HG02642 (cell line): ENCODE data around the gene IMPG2.
"Not testable (repeated sequence)": the region's sequence is repeated elsewhere in the genome, so short reads cannot be mapped to it uniquely, and the experiment has no call there.

Experiments used
- ATAC-seq: cut with Tn5 transposase; IDR thresholded peaks from one replicate; pipeline ENCODE4 v1.9.1; 2021; ENCODE audit warnings: mild to moderate bottlenecking; ENCODE audit not compliant: unreplicated experiment, poor library complexity

IMPG2 gene

DNA sequence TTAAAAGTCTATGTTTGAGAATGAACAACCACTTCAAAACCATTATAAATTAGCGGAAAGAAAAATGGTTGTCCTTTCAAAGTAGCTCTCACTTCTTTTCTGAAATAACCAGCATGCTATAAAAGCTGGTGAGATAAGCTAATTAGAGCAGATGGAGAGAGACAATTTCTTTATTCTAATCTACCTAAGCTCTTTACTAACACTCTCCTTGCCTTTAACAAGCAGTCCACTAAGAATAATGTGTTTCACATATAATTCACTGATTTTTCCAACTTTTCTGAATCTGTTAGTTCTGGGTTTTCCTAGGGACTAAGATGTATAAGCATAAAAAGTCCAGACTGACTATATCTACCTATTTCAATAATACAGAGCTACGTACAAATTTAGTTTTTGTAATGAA is at the start of gene IMPG2:
TSS of gene IMPG2 (minus strand) at position 101 of the 400 bp plus-strand sequence. CDS start 203 bp downstream, outside the sequence.
- ATAC-seq = no peak

DNA sequence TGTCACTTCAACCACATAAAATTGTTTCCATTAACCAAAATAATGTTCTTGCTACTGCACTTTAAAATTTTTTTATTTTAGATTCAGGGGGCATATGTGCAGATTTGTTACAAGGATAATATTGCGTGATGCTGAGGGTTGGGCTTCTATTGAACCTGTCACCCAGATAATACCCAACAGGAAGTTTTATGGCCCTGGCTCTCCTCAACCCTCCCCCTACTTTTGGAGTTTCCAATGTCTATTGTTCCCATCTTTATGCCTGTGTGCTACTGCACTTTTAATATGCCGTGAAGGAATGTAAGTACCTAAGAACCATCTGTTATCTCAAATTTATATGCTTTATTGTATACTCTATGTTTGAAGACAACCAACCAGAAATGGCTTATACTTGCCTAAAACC is 42.0 kb upstream of the IMPG2 start:
- ATAC-seq = no peak

DNA sequence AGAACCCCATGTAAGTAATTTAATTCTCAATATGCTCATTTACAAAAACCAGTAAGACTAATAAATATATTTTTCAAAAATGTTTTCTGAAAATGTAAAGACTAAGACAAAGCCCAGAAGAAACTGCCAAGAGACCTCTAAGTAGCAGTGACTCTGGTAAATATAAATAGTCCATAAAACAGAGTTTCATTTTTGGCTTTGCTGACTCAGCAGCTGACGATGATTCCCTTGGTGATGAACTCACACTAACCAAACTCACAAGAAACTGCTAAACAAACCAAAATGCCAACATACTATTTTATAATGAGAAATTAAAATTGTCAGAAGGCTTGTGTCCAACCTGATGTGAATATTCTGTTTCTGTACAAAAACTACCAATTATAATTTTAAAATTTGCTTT is 31.5 kb upstream of the IMPG2 start:
- no peak for ATAC-seq

DNA sequence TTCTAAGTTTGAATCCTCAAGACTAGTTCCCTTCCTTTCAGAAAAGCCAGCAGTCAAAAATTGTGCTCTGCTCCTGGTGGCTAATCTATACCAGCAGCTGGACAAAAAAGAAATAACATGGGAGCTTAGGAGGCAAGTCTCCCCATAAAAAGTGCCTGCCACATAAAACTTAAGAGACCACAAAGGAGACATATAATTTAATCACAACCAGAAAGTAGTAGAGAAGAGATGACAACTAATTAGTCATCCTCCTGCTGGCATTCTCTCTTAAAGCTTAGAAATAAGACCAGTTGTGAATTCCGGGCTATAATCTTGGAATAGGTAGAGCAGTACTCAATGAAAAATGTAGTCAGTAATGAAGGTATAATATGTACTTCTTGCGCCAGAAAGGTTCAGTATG is 20.2 kb upstream of the IMPG2 start:
- ATAC-seq = no peak

DNA sequence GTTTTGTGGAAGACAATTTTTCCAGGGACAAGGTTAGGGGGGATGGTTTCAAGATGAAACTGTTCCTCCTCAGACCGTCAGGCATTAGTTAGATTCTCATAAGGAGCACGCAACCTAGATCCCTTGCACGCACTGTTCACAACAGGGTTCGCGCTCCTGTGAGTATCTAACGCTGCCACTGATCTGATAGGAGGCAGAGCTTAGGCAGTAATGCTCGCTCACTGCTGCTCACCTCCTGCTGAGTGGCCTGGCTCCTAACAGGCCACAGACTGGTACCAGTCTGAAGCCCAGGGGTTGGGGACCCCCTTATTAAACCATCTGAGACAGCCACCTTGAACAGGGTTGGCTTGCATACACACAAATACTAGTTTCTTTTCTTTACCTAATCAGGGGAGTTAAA is 13.5 kb upstream of the IMPG2 start:
- no peak for ATAC-seq

DNA sequence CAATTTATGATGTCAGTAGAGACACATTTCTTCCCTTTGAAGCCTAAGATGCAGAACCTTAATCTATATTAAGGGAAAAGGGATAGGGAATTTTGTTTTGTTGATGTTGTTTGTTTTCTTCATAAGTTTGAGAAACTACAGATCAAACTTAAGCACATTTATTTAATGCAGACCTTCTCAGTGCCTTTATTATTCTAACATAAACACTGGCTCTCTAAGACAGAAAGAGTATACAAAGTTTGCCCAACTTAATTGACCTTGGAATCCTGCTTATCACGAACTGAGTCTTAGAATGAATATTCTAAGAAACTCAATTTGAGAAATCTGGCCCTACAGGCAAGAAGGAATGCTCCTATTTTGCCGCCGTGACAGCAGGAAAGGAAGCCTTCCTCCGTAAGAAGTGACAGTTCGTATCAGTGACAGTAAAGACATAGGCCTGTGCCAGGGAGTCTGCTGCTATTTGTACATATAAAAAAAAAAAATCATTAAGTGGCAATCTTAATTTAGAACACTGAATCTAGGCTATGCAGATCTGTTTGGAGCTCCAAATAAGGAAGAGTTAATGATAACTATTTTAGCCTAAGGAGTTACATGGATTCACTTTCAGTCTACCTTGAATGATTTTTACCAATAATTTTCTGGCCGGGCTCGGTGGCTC is 8.8 kb upstream of the IMPG2 start:
- no peak for ATAC-seq

DNA sequence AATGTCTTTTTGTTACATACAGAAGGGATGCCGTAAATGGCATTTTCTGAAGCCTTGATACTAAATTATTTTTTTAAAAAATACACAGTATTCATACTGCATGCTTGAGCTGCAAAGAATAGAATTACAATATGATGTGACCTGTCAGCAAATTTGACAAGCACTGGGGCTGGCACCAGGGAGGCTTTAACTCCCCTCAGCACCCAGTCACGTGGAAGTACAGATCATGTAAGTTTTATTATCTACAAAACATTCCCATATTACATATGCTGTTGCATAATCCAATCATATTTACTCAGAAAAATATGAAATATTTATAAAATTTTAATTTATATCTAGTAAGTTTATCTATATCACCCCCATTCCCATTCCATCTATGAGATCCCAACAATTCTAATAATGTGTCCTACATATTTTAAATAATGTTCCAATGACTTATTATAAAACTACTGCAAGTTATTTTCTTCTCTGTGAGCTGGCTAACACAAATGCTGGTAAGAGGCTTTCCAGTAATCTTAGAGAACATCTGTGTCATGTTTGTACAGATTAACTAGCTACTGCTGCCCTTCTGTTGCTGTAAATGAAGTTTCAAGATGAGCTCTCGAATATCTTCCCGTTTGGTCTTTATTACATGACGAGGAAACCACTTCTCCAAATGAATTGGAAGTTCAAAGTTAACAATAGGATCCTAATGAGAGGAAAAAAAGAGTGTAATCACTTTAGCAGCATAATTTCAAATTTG is 5.2 kb upstream of the IMPG2 start:
- no peak for ATAC-seq

DNA sequence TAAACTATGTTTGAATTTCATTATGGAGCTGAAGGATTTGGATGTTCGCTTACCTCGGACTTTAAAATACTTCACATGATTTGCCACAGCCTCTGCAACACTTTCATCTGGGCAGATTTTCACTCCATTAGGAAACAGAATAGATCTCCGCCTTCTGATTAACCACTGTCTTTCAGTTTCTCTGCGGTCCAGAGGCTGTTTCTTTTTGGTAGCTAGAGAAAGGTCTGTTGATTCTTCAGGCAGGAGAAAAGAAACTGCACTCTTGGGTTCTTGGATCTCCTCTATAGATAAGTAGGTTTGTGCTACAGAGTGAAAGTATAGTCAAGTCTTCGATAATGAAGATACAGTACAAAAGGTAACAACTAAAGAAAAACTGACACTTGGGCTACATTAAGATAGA is 844 bp downstream of the IMPG2 start:
- no peak for ATAC-seq

DNA sequence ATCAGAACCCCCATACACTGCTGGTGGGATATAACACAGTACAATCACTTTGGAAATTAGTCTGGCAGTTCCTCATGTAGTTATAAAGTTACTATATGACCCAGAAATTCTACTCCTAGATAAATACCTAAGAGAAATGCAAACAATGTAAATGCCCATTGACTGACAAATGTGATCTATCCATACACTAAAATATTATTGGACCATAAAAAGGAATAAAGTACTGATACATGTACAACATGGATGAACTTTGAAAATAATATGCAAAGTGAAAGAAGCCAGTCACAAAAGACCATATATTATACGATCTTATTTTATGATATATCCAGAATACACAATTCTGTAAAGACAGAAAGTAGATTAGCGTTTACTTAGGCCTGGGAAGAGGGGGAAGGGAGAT is 7.8 kb downstream of the IMPG2 start:
- ATAC-seq = no peak

DNA sequence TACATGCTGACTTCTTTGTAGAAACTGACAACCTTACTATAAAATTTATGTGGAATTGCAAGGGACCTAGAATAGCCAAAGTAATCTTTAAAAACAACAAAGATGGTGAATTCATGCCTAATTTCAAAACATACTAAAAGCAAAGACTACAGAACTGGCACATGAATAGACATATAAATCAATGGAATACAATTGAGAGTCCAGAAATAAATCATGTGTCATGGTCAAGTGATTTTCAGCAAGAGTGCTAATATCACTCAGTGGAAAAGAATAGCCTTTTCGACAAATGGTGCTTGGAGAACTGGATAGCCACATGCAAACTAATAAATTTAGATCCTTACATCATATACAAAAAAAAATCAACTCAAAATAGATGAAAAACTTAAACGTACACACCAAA is 8.7 kb downstream of the IMPG2 start:
- ATAC-seq = no peak

DNA sequence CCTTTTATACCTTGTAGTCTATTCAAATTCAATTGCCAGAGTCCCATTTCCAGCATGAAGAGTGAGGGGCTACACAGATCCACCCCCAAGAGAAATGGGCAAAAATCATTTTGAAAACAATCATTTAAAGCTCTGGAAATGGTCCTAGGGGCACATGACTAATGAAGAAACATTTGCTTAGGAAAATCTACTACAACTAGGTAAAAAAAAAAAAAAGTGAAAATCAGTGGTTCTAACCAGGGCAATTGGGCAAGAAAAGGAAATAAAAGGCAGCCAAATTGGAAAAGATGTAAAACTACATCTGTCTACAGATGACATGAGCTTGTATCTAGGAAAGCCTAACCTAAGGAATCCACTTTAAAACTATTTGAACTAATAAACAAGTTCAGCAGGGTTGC is 9.4 kb downstream of the IMPG2 start:
- no peak for ATAC-seq

DNA sequence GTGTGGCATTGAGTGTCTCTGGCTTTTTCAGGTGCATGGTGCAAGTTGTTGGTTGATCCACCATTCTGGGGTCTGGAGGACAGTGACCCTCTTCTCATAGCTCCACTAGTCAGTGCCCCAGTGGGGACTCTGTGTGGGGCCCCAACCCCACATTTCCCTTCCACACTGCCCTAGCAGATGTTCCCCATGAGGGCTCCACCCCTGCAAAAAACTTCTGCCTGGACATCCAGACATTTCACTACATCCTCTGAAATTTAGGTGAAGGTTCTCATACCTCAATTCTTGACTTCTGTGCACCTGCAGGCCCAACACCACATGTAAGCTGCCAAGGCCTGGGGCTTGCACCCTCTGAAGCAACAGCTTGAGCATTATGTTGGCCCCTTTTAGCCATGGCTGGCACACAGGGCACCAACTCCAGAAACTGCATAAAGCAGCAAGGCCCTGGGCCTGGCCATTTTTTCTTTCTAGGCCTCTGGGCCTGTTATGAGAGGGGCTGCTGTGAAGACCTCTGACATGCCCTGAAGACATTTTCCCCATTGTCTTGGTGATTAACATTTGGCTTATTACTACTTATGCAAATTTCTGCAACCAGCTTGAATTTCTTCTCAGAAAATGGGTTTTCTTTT is 12.1 kb downstream of the IMPG2 start:
- ATAC-seq = not testable (repeated sequence)

DNA sequence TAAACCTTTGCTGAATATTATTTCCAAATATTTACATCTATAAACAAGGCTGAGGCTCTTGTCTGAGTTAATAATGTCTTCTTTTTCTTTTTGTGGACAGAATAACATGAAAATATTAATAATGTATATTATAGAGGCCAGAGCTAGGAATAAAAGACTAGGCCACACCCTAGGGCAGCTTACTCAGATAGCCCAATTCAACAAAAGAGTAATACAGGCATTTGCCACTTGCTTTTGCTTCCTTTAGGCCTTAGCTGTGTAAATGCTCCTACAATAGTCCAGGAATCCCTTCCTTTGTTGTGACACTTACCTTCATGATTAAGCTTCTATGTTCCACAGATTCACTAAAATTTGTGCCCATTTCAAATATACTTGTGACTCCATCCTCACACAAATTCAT is 16.5 kb downstream of the IMPG2 start:
- no peak for ATAC-seq

DNA sequence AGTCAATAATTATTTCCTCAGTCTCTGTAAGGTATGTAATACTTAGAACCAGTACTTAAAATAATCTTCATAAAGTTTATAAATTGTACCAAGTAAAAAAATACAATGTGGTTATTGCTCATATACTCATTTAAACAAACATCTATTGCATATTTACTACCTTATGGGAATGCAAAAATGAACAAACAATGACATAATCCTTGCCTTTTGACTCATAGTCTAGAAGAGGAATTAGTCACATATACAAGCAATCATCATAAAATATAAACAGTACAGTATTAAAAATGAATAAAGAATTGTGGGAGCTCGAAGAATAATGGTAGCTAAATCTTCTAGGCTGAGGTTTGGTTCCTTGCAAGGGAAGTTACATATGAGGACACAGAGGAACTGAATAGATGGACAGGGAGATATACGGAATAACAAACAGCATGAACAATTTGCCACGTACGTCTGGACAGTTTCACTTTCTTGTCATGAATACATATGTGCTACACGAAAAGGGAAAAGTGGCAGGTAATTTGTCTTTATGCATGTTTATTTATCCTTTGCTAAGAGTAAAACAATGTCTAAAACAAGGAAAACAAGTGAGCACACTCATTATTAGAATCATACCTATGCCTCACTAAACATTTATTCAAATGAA is 17.2 kb downstream of the IMPG2 start:
- ATAC-seq = no peak

DNA sequence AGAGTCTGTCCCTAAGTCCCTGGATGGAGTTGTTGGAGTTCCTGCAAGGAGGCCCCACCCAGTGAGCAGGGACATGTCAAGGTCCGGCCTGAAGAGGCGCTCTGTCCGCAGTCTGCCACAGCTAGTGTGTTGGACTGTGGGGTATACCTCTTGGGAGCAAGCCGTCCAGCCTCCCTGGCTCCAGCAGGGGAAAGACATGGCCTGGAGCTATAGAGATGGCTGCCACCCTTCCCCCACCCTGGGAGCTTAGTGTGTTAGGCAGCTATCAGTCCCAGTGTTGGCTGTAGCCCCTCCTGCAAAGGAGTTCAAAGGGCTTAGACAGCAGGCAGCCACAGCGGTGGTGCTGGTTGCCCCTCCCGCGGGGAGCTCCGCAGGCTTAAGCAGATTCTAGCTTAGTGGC is 20.3 kb downstream of the IMPG2 start:
- no peak for ATAC-seq

DNA sequence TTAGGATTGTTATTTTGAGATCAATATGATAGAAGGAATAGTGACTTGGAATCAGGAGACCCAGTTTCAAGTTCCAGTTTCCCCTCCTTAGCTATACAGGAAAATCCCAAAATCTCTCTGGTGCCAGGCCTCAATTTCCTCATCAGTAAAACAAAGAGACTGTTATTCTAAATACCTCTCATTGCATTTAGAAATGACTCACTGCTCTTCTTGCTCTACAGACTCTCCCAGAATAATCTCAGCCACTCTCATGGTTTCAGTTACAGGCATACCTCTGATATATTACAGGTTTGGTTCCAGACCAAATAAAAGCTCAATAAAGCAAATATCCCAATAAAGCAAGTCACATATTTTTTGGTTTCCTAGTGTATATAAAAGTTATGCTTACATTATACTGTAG is 28.3 kb downstream of the IMPG2 start:
- no peak for ATAC-seq

DNA sequence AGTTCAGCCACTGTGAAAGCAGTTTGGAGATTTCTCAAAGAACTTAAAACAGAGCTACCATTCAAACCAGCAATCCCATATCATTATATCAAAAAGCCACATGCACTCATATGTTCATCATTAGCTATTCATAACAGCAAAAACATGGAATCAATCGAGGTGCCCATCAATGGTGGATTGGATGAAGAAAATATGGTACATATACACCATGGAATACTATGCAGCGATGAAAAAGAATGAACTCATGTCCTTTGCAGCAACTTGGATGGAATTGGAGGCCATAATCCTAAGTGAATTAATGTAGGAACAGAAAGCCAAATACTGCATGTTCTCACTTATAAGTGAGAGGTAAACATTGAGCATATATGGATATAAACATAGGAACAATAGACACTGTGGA is 32.1 kb downstream of the IMPG2 start:
- ATAC-seq = no peak

DNA sequence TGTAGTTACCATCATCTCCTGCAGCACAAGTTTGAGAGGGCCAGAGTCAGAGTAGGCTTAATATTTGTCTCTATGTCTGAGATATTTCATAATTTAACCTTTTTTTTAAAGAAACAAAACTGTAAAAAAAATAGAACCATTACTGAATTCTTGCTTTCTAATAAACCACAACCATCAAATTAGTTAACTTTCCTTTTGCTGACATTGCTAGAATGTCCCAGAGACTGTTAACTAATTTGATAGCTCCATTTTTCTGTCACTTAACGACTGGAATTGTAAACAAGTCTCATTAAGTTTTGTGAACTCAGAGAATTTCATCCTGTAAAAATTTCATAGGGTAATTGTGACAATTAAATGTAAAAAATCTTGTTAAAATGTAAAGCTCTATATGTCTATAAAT is 35.6 kb downstream of the IMPG2 start:
- ATAC-seq = no peak

DNA sequence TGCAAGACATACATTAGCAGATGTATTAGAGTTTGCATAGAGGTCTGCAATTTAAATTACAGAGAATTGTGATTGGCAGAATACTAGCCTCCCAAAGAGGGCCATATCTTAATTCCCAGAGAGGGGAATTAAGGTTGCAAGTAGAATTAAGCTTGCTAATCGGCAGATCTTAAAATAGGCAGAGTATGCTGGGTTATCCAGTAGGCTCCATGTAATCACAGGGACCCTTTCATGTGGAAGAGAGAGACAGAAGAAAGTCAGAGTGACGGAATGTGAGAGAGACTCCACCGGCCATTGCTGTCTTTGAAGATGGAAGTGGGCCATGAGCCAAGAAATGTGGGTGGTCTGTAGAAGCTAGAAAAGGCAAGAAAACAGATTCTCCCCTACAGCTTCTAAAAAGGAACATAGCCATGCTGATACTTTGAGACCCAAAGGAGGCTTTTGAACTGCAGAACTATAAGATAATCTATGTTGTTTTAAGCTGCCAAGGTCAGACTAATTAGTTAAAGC is 38.8 kb downstream of the IMPG2 start:
- no peak for ATAC-seq

DNA sequence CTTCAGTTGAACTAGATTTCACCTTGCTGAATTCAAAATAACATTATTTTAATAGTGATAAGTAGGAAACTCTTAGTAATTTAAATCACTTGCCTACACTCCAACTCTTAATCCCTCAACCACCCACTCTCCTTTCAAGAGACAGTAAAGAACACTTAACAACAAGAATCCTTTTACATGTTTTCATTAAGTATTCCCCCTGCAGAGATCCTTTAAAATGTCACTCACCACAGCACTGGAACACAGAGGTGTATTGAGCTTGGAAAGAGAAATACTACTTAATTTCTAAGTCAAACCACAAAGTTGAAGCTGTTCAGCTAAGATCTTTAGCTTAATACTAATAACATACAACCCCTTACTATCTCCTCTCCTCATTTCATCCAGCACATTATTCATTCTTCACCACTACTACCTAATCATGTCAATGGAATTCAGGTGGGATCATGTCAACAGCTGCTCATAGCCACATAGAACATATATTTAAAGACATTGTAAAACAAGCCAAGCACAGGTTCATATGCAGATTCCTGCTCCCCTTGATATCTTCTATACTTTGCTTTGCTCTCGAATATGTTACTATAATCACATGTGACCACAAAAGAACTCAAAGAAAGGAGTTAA is 40.5 kb downstream of the IMPG2 start:
- no peak for ATAC-seq

DNA sequence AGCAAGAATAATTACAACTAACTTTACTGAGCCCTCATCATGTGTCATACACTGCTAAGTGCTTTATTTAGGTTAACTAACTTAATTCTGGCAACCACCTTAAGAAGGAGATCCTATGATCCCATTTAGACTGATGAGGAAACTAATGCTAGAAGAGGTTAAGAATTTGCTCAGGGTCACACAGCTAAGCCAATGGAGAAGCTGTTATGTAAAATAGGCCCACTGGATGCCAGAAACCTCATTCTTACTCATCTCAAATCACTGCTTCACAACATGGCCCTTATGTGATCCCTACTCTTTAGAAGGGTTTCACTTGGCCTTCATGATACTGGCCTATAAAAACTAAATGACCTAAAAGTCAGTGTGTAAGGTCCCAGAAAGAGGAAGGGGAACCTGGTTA is 41.2 kb downstream of the IMPG2 start:
- ATAC-seq = no peak
